Measurements from ENCODE around the gene EDAR. TPM values are rescaled to one million over a fixed set of nuclear protein-coding genes. Genes with fewer than 3 reads are reported as not detected.

Gene EDAR
- total and polyA plus RNA-seq, 10 of the 15 experiments (the other 5 are each of a cell fraction or from before 2014, with no cell fraction given), result 0.04 TPM; not detected in 9

DNA sequence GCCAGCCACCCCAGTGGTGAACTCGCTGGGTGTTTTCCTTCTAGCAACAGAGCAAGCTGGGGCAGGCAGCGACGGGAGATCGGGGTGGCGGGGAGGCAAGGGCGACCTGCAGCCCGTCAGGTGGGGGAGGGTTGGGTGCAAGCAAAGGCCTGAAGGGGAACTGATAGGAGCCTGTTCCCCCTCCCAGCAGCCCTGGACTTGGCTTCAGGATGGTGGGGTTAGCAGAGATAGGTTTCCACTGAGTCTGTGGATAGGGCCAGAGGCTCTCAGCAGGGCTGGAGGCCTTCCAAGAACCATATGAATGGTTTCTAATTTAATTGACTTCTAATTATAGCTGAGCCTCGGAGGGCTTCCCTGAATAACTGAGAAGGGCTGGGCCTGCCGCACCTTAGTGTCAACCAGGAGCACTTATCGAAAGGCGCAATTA lies 55.3 kb downstream of the EDAR start:
- intact Hi-C loops (cut with micrococcal nuclease; ENCODE audit: unreplicated experiment) (no loop called here), in situ Hi-C loops (cut with MboI) (no loop called here)
- Histone ChIP-seq H3K36me3 (ENCODE audit: control insufficient read depth in 2 of 2, insufficient read depth in 2 of 2, low read length in 1 of 2) (no peaks in the 10 kb centered on the region), H3K4me3 (no peak overlapping the region), H3K9ac (ENCODE audit: control insufficient read depth, insufficient read depth, low read length) (no peak overlapping the region), H3K9me3 (replicated peaks; ENCODE audit: control insufficient read depth, insufficient read depth, low read length) (no peaks in the 10 kb centered on the region), H3K4me2 (ENCODE audit: control insufficient read depth, insufficient read depth) (no peak overlapping the region), H3K4me1 (ENCODE audit: control insufficient read depth, insufficient read depth, low read length) (no peaks in the 10 kb centered on the region), H3K27me3 (replicated peaks in 1 of 2; ENCODE audit: control insufficient read depth in 2 of 2, insufficient read depth in 2 of 2, low read length in 1 of 2) (no peaks in the 10 kb centered on the region; a peak in 1 of 4 replicates), H3K79me2 (ENCODE audit: control insufficient read depth, insufficient read depth, low read length) (no peaks in the 10 kb centered on the region), H2AFZ (ENCODE audit: control insufficient read depth, low read depth, low read length) (no peak overlapping the region), H3K27ac (ENCODE audit: control insufficient read depth, insufficient read depth) (no peak overlapping the region), H4K20me1 (ENCODE audit: control insufficient read depth, insufficient read depth) (no peaks in the 10 kb centered on the region)
- FAIRE-seq, result no peak
- no peak for ATAC-seq
- POLR2A ChIA-PET, result no interaction called here
- no TSS peak for BruUV-seq (replicated peaks)
- RAD21 ChIA-PET (ENCODE audit: unreplicated experiment), result interaction anchor here (1.0 kb wide), 1 partner anchor 157 kb away, joined by 4 read pairs; no protein-coding TSS in a partner anchor
- 54% methylated on average over 10 of the region's 11 CpGs for WGBS (ENCODE audit: insufficient coverage, insufficient replicate concordance, low lambda C conversion rate, missing lambda C conversion rate)
- no peak for DNase-seq (ENCODE audit: low read depth, low spot score)
- no peak for TF ChIP-seq BMI1 (IDR thresholded peaks at IDR 0.05; ENCODE audit: borderline replicate concordance)
- SMC1A ChIA-PET (ENCODE audit: uncharacterized antibody, unreplicated experiment), result no interaction called here
- CTCF ChIA-PET, result no interaction called here

DNA sequence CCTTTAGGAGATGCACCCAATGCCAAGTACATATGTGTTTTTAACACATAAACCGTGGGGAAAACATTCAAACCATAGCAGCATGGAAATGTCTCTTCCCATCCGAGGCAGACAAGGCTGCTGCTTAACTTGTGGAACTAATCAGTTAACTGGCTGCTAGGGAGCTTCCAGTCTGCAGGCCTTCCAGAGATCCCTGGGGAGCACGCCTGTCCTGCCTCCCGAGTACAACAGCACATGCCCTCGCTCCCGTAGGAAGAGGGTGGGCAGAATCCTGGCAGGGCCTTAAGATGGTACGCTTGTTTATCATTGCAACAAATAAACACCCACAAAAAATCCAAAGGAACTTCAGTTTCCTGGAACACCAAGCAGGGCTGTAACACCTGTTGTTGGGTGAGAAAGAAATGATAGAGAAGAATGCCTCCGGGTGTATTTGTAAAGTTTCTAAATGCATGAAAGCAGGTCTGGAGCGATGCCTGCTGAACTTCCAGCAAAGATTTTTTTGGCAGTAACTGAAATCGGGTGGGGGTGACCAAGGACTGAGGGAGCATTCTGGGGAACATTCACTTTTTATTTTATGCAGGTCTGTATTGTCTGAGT lies 56.2 kb downstream of the EDAR start:
- no peak for FAIRE-seq
- TF ChIP-seq PKNOX1 (IDR thresholded peaks at IDR 0.05) (no peak), POU2F2 (IDR thresholded peaks at IDR 0.05; ENCODE audit: borderline replicate concordance, low read depth, low read length) (no peak), ZNF384 (IDR thresholded peaks at IDR 0.05; ENCODE audit: borderline replicate concordance, low read depth, low read length) (no peak), EZH2 (IDR thresholded peaks at IDR 0.05; ENCODE audit: borderline replicate concordance, control insufficient read depth, low read depth, low read length) (no peak), TAF1 (IDR thresholded peaks at IDR 0.05; ENCODE audit: borderline replicate concordance, low read depth, low read length) (no peak), BRCA1 (IDR thresholded peaks at IDR 0.05; ENCODE audit: low read depth, low read length) (no peak), POLR2AphosphoS5 (IDR thresholded peaks at IDR 0.05; ENCODE audit: low read length) (no peak), SRF (IDR thresholded peaks at IDR 0.05; ENCODE audit: low read depth in 2 of 2, low read length in 2 of 2) (no peak), HDAC2 (IDR thresholded peaks at IDR 0.05) (no peak)
- in situ Hi-C loops (cut with MboI), result no loop called here

More for the DNA sequence above, 56.2 kb downstream of the EDAR start:
- Histone ChIP-seq H3K9ac (ENCODE audit: control insufficient read depth, insufficient read depth, low read length) (no peak overlapping the region), H3K4me2 (ENCODE audit: control insufficient read depth, insufficient read depth) (no peak overlapping the region), H4K20me1 (ENCODE audit: control insufficient read depth, insufficient read depth) (no peaks in the 10 kb centered on the region), H3K9me3 (replicated peaks; ENCODE audit: control insufficient read depth, insufficient read depth, low read length) (no peaks in the 10 kb centered on the region), H3K4me1 (ENCODE audit: control insufficient read depth, insufficient read depth, low read length) (no peaks in the 10 kb centered on the region), H2AFZ (ENCODE audit: control insufficient read depth, low read depth, low read length) (no peak overlapping the region), H3K27ac (ENCODE audit: control insufficient read depth, insufficient read depth) (no peak overlapping the region), H3K36me3 (ENCODE audit: control insufficient read depth in 2 of 2, insufficient read depth in 2 of 2, low read length in 1 of 2) (no peaks in the 10 kb centered on the region), H3K79me2 (ENCODE audit: control insufficient read depth, insufficient read depth, low read length) (no peaks in the 10 kb centered on the region), H3K27me3 (replicated peaks in 1 of 2; ENCODE audit: control insufficient read depth in 2 of 2, insufficient read depth in 2 of 2, low read length in 1 of 2) (no peaks in the 10 kb centered on the region; a peak in 1 of 4 replicates), H3K4me3 (no peak overlapping the region)
- CTCF ChIA-PET, result no interaction called here
- WGBS (ENCODE audit: insufficient coverage, insufficient replicate concordance, low lambda C conversion rate, missing lambda C conversion rate), result 23% methylated on average over 10 of the region's 10 CpGs
- RAD21 ChIA-PET (ENCODE audit: unreplicated experiment), result no interaction called here
- POLR2A ChIA-PET, result no interaction called here
- BruUV-seq (replicated peaks), result no TSS peak
- DNase-seq (ENCODE audit: low read depth, low spot score) (no peak), ATAC-seq (no peak)
- SMC1A ChIA-PET (ENCODE audit: uncharacterized antibody, unreplicated experiment), result no interaction called here
- intact Hi-C loops (cut with micrococcal nuclease; ENCODE audit: unreplicated experiment), result no loop called here
